CD14-positive monocyte (primary cell): ENCODE measurements around the gene MVB12B. TPM values are rescaled to one million over a fixed set of nuclear protein-coding genes. Genes with fewer than 3 reads are reported as not detected.
A peak's percentile ranks its signal among the peaks of the same experiment; 100 is the strongest.

Experiments
- DNase-seq, 3 donors: peaks; one replicate each; pipeline ENCODE4 v3.0.0-alpha.2; 2011 to 2022
- H2AFZ ChIP-seq: 2 replicates; pipeline ENCODE4 v1.6.0; 2012; ENCODE audit warnings: mild to moderate bottlenecking, low read depth, low read length, inconsistent platforms; ENCODE audit not compliant: insufficient read depth, poor library complexity, severe bottlenecking
- H3K27ac ChIP-seq, 2 donors: 1 replicate in 1 of 2; 2 replicates in 1 of 2; pipeline ENCODE4 v1.5.1; 2012 to 2013; ENCODE audit warnings: low read length in 2 of 2, control low read depth in 1 of 2, inconsistent platforms in 1 of 2, low read depth in 1 of 2, mild to moderate bottlenecking in 1 of 2
- H3K27me3 ChIP-seq, 2 donors: one replicate each; pipeline versions ENCODE4 v1.6.0 to v1.6.1; 2011 to 2013; ENCODE audit warnings: low read length in 2 of 2; ENCODE audit not compliant: control insufficient read depth in 2 of 2, insufficient read depth in 2 of 2
- H3K36me3 ChIP-seq, 2 donors: replicated peaks in 1 of 2; 1 replicate in 1 of 2; 2 replicates in 1 of 2; pipeline versions ENCODE4 v1.5.1 to v1.6.1; 2012 to 2013; ENCODE audit warnings: low read length in 2 of 2, control low read depth in 1 of 2, inconsistent platforms in 1 of 2, mild to moderate bottlenecking in 1 of 2; ENCODE audit not compliant: insufficient read depth in 2 of 2, control insufficient read depth in 1 of 2
- H3K4me1 ChIP-seq, 2 donors: 1 replicate in 1 of 2; 2 replicates in 1 of 2; pipeline versions ENCODE4 v1.5.1 to v1.6.1; 2012 to 2013; ENCODE audit warnings: low read length in 2 of 2, control low read depth in 1 of 2, inconsistent platforms in 1 of 2, mild to moderate bottlenecking in 1 of 2, moderate library complexity in 1 of 2; ENCODE audit not compliant: insufficient read depth in 2 of 2, control insufficient read depth in 1 of 2
- H3K4me2 ChIP-seq: replicated peaks from 2 replicates; pipeline ENCODE3; 2012; ENCODE audit warnings: low read length, moderate library complexity, mild to moderate bottlenecking; ENCODE audit not compliant: poor library complexity, severe bottlenecking; ENCODE audit errors: extremely low read depth
- H3K4me3 ChIP-seq, 3 experiments: fragments of 200-600 bp in 1 of 3; sonication (generic) in 1 of 3; replicated peaks in 1 of 3; 1 replicate in 2 of 3; 2 replicates in 1 of 3; pipeline ENCODE4 v1.5.1; 2011 to 2013; ENCODE audit warnings: low read length in 3 of 3, mild to moderate bottlenecking in 3 of 3, control low read depth in 2 of 3, low read depth in 2 of 3, inconsistent platforms in 1 of 3, moderate library complexity in 1 of 3
- H3K79me2 ChIP-seq: 2 replicates; pipeline ENCODE4 v1.6.0; 2012; ENCODE audit warnings: mild to moderate bottlenecking, control low read depth, inconsistent platforms, low read length, moderate library complexity; ENCODE audit not compliant: insufficient read depth
- H3K9ac ChIP-seq: 2 replicates; pipeline ENCODE4 v1.6.0; 2017; ENCODE audit warnings: low read length, mild to moderate bottlenecking; ENCODE audit not compliant: insufficient read depth, poor library complexity, severe bottlenecking
- H3K9me3 ChIP-seq, 2 donors: replicated peaks in 1 of 2; 1 replicate in 1 of 2; 2 replicates in 1 of 2; pipeline versions ENCODE4 v1.5.1 to v1.6.1; 2012 to 2013; ENCODE audit warnings: low read length in 2 of 2, control low read depth in 1 of 2; ENCODE audit not compliant: control insufficient read depth in 1 of 2, insufficient read depth in 1 of 2
- H4K20me1 ChIP-seq: 2 replicates; pipeline ENCODE4 v1.6.0; 2012; ENCODE audit warnings: mild to moderate bottlenecking, low read length, control low read depth, moderate library complexity; ENCODE audit not compliant: insufficient read depth
- H3K27ac Mint-ChIP-seq, 7 donors: one replicate each; pipeline ENCODE4 v1.8.0; 2020; ENCODE audit warnings: mild to moderate bottlenecking in 7 of 7, mixed read lengths in 7 of 7, moderate library complexity in 6 of 7, inconsistent platforms in 2 of 7
- H3K27me3 Mint-ChIP-seq, 3 donors: one replicate each; pipeline ENCODE4 v1.8.0; 2021 to 2022; ENCODE audit warnings: low read depth in 3 of 3, mild to moderate bottlenecking in 3 of 3, mixed read lengths in 3 of 3, moderate library complexity in 3 of 3, inconsistent platforms in 1 of 3
- H3K36me3 Mint-ChIP-seq, 2 donors: one replicate each; pipeline ENCODE4 v1.8.0; 2020; ENCODE audit warnings: mixed read lengths in 2 of 2, inconsistent platforms in 1 of 2, mild to moderate bottlenecking in 1 of 2
- H3K4me1 Mint-ChIP-seq: one replicate; pipeline ENCODE4 v1.8.0; 2020; ENCODE audit warnings: mild to moderate bottlenecking, mixed read lengths
- H3K4me3 Mint-ChIP-seq, 2 donors: one replicate each; pipeline ENCODE4 v1.8.0; 2020; ENCODE audit warnings: mild to moderate bottlenecking in 2 of 2, mixed read lengths in 2 of 2, moderate library complexity in 1 of 2
- H3K9me3 Mint-ChIP-seq, 7 donors: one replicate each; pipeline ENCODE4 v1.8.0; 2020 to 2022; ENCODE audit warnings: mixed read lengths in 7 of 7, mild to moderate bottlenecking in 6 of 7, moderate library complexity in 6 of 7, inconsistent platforms in 2 of 7
- WGBS: methylation state at CpG from one replicate; pipeline ENCODE4 v1.1.5; 2013; ENCODE audit warnings: missing lambda C conversion rate; ENCODE audit not compliant: insufficient coverage; 5-methylcytosine and 5-hydroxymethylcytosine counted together
- intact Hi-C, 2 donors: fragments of 100-400 bp; cut with micrococcal nuclease; formaldehyde crosslinking; loops; one replicate each; pipeline versions ENCODE4 v1.15.0 to v1.15.1; 2023
- polyA plus RNA-seq, 3 donors: library from polyadenylated mRNA; depleted of rRNA in 1 of 3; unstranded in 2 of 3; stranded (reverse) in 1 of 3; fragments of 300-500 nt in 2 of 3; fragments of >200 nt in 1 of 3; fragmentation: Illumina TruSeq in 2 of 3; gene quantifications; 1 replicate in 2 of 3; 2 replicates in 1 of 3; pipeline ENCODE4 v1.2.3, GENCODE V29; 2012 to 2021
- TF ChIP-seq, protein P1 (sequence below): fragments of 200-600 bp; IDR thresholded peaks from one replicate; pipeline ENCODE4 v1.8.0; 2022; ENCODE audit warnings: antibody characterized with exemption, mild to moderate bottlenecking

The MVB12B gene
- polyA plus RNA-seq, 3 donors: 2.8 to 8.1 (median 3.5) TPM

- Mint-ChIP-seq H3K9me3 (peaks cover 0 to 12% (median 1%) of the 10 kb centered on the region in 7 donors), H3K36me3 (peaks cover 21 to 42% of the 10 kb centered on the region in 2 donors), H3K27ac (peak overlapping the region in 1 of 7 donors; percentile 58), H3K27me3 (no peaks in the 10 kb centered on the region), H3K4me1 (peaks cover 70% of the 10 kb centered on the region), H3K4me3 (peak overlapping the region in 1 of 2 donors; percentile 39)
- TF ChIP-seq, protein P1, sequence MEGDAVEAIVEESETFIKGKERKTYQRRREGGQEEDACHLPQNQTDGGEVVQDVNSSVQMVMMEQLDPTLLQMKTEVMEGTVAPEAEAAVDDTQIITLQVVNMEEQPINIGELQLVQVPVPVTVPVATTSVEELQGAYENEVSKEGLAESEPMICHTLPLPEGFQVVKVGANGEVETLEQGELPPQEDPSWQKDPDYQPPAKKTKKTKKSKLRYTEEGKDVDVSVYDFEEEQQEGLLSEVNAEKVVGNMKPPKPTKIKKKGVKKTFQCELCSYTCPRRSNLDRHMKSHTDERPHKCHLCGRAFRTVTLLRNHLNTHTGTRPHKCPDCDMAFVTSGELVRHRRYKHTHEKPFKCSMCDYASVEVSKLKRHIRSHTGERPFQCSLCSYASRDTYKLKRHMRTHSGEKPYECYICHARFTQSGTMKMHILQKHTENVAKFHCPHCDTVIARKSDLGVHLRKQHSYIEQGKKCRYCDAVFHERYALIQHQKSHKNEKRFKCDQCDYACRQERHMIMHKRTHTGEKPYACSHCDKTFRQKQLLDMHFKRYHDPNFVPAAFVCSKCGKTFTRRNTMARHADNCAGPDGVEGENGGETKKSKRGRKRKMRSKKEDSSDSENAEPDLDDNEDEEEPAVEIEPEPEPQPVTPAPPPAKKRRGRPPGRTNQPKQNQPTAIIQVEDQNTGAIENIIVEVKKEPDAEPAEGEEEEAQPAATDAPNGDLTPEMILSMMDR: no peak
- H3K9ac ChIP-seq: no peak overlapping the region
- H3K27ac ChIP-seq: no peak overlapping the region
- no peak overlapping the region for H2AFZ ChIP-seq
- no peaks in the 10 kb centered on the region for H4K20me1 ChIP-seq
- H3K4me2 ChIP-seq: no peak overlapping the region
- DNase-seq: no peak
- H3K4me3 ChIP-seq: peak overlapping the region in 1 of 3 experiments; percentile 12
- 87% methylated on average over 5 of the region's 7 CpGs for WGBS
- intact Hi-C loops: loop anchor here (5.0 kb wide), 2 partner anchors 62 to 147 kb away; partner anchors contain the start of gene MVB12B (in 1 of the 2)
- H3K4me1 ChIP-seq: peaks cover 61 to 71% of the 10 kb centered on the region in 2 donors
- peaks cover 6% of the 10 kb centered on the region for H3K79me2 ChIP-seq
- no peaks in the 10 kb centered on the region for H3K27me3 ChIP-seq
- H3K9me3 ChIP-seq: peaks cover 0 to 2% of the 10 kb centered on the region in 2 donors
- H3K36me3 ChIP-seq: no peaks in the 10 kb centered on the region
These were observed 147.7 kb downstream of the MVB12B start for GRCh38 chr9:126474206-126474765.

DNA sequence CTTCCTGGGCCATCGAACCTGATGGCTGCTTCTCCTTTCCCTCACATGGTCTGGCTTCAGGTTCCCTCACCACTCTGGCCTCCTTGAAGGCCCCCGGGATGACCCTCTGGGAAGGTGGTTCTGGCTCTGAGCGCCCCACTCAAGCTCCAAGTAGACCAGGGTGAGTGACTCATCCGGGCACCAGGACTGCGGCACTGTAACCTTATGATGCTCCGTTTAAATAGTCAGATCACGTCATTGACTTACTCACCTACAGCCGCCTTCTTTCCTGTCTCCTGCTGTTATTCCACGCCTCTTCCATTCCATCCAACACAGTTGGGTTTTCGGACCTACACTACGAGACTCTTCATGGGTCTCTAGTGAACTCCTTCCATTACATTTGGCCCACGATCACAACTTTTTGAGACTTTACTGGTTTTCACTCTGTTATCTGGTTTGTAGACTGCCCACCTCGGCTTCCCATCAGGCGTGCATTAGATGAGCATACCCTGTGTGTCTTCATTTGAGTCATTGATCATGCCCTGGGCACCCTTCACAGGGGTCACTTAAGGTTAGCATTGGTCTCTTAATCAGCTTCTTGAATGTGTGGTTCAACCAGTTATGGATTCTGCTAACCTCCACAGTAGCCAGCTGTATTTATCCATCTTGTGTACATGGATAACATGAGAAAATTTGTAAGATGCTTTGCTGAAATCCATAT, 148.3 kb downstream of the MVB12B start:
- H2AFZ ChIP-seq: no peak overlapping the region
- H3K4me2 ChIP-seq: no peak overlapping the region
- no peak overlapping the region for H3K4me3 ChIP-seq
- Mint-ChIP-seq H3K27me3 (no peaks in the 10 kb centered on the region), H3K36me3 (peaks cover 27 to 48% of the 10 kb centered on the region in 2 donors), H3K4me3 (no peak overlapping the region), H3K9me3 (peaks cover 0 to 12% (median 1%) of the 10 kb centered on the region in 7 donors), H3K4me1 (peaks cover 70% of the 10 kb centered on the region), H3K27ac (peak overlapping the region in 1 of 7 donors; percentile 58)
- peaks cover 54 to 67% of the 10 kb centered on the region in 2 donors for H3K4me1 ChIP-seq
- no peaks in the 10 kb centered on the region for H3K36me3 ChIP-seq
- no peak for DNase-seq
- intact Hi-C loops: loop anchor here (5.0 kb wide), 2 partner anchors 63 to 148 kb away; partner anchors contain the start of gene MVB12B (in 1 of the 2)
- no peak overlapping the region for H3K9ac ChIP-seq
- peaks cover 6% of the 10 kb centered on the region for H3K79me2 ChIP-seq
- no peaks in the 10 kb centered on the region for H3K27me3 ChIP-seq
- TF ChIP-seq, protein P1: no peak
- peaks cover 0 to 2% of the 10 kb centered on the region in 2 donors for H3K9me3 ChIP-seq
- 100% methylated on average over 13 of the region's 14 CpGs for WGBS
- no peaks in the 10 kb centered on the region for H4K20me1 ChIP-seq
- H3K27ac ChIP-seq: no peak overlapping the region
